MG63 (cell line): Measurements from ENCODE around the gene NUP188. TPM values are rescaled to one million over a fixed set of nuclear protein-coding genes. Genes with fewer than 3 reads are reported as not detected.
A peak's percentile ranks its signal among the peaks of the same experiment; 100 is the strongest.

Source experiments
- DNase-seq: peaks from one replicate; pipeline ENCODE4 v3.0.0-alpha.2; 2020
- H3K27me3 ChIP-seq: fragments of 250-450 bp; sonication (Bioruptor Pico); 2 replicates; pipeline ENCODE4 v1.5.1; 2020; ENCODE audit warnings: mild to moderate bottlenecking, moderate library complexity
- H3K36me3 ChIP-seq: fragments of 250-450 bp; sonication (Bioruptor Pico); 2 replicates; pipeline ENCODE4 v1.5.1; 2020; ENCODE audit warnings: mild to moderate bottlenecking, moderate library complexity
- H3K4me3 ChIP-seq: fragments of 250-450 bp; sonication (Bioruptor Pico); 2 replicates; pipeline ENCODE4 v1.5.1; 2020; ENCODE audit warnings: mild to moderate bottlenecking, moderate library complexity
- H3K9me3 ChIP-seq: fragments of 250-450 bp; sonication (Bioruptor Pico); 2 replicates; pipeline ENCODE4 v1.5.1; 2020; ENCODE audit warnings: mild to moderate bottlenecking, moderate library complexity
- total RNA-seq: library from RNA; depleted of rRNA; stranded (reverse); fragments of >200 nt; shearing (Covaris generic); gene quantifications from 2 replicates; pipeline ENCODE4 v1.2.3, GENCODE V29; 2014; ENCODE audit warnings: low replicate concordance

Gene NUP188
- total RNA-seq, 1 experiment from 2014 or later: 22.4 TPM

DNA sequence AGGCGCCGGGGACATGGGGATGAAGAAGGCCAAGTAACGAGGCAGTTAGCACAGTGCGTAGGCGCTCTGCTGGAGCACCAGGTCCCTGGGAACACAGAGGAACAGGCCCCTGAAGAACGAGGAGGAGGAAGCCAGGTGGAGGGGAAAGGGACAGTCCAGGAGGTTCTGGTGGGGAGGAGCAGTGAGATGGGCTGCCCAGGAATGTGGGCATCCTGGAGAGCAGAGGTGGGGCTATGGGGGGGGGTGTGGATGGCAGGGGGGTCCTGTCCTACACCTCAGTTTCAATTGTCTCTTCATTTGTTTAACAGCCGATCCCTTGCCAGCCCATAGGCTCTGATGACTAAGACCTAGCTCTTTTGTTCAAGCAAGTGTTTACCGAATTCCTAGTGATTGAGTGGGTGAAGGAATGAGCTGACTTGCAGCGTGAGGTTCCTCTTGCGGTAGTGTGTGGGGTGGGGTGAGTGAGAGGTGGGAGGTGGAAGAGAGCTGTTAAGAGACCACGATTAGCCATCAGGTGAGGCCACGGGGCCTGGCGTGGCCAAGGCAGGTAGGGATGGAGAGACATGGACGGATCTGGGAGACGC lies 35.1 kb upstream of the NUP188 start:
- Histone ChIP-seq H3K36me3 (peaks cover 37% of the 10 kb centered on the region), H3K9me3 (no peaks in the 10 kb centered on the region), H3K4me3 (no peak overlapping the region), H3K27me3 (no peaks in the 10 kb centered on the region)
- peak; percentile 61 for DNase-seq

- Histone ChIP-seq H3K36me3 (peaks cover 33% of the 10 kb centered on the region), H3K27me3 (no peaks in the 10 kb centered on the region), H3K4me3 (no peak overlapping the region), H3K9me3 (no peaks in the 10 kb centered on the region)
- DNase-seq: no peak
Observed at GRCh38 chr9:128913048-128913900, 34.2 kb upstream of the NUP188 start.

DNA sequence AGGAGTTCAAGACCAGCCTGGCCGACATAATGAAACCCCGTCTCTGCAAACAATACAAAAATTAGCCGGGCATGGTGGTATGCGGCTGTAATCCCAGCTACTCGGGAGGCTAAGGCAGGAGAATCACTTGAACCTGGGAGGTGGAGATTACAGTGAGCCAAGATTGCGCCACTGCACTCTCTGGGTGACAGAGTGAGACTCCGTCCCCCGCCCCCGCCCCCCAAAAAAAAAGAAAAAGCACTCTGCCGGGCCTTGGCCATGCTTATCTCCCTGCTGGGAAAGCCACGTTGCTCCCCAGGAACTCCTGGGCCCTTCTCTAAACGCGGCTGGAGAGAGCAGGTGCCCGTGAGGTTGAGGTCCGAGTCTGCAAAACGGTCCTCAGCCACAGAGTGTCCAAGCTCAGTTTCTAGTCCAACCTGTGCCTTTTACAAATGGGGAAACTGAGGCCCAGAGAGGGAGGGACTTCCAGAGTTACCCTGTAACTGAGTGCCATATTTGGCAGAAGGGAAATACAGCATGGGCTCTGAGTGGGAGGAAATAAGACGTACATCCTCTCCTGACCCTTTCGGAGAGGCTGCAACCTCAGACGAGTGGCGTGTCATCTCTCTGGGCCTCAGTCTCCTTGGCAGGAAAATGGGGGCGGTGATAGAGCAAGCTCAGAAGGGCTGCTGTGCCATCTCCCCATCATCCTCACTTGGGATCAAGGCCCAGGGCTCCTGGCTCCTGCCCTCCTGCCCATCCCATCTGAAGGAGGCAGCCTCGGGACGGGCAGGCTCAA lies 33.3 kb upstream of the NUP188 start:
- no peaks in the 10 kb centered on the region for H3K9me3 ChIP-seq
- peaks cover 27% of the 10 kb centered on the region for H3K36me3 ChIP-seq
- no peak overlapping the region for H3K4me3 ChIP-seq
- H3K27me3 ChIP-seq: no peaks in the 10 kb centered on the region
- no peak for DNase-seq

DNA sequence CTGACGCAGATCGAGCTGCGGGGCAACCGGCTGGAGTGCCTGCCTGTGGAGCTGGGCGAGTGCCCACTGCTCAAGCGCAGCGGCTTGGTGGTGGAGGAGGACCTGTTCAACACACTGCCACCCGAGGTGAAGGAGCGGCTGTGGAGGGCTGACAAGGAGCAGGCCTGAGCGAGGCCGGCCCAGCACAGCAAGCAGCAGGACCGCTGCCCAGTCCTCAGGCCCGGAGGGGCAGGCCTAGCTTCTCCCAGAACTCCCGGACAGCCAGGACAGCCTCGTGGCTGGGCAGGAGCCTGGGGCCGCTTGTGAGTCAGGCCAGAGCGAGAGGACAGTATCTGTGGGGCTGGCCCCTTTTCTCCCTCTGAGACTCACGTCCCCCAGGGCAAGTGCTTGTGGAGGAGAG lies 31.3 kb upstream of the NUP188 start:
- peaks cover 18% of the 10 kb centered on the region for H3K36me3 ChIP-seq
- H3K9me3 ChIP-seq: no peaks in the 10 kb centered on the region
- no peak for DNase-seq
- no peaks in the 10 kb centered on the region for H3K27me3 ChIP-seq
- no peak overlapping the region for H3K4me3 ChIP-seq

GRCh38 chr9:128916745-128917144 lies 30.8 kb upstream of the NUP188 start:
- no peak for DNase-seq
- H3K9me3 ChIP-seq: no peaks in the 10 kb centered on the region
- H3K27me3 ChIP-seq: no peaks in the 10 kb centered on the region
- no peak overlapping the region for H3K4me3 ChIP-seq
- peaks cover 16% of the 10 kb centered on the region for H3K36me3 ChIP-seq

GRCh38 chr9:128917151-128917849 lies 30.2 kb upstream of the NUP188 start:
- Histone ChIP-seq H3K9me3 (no peaks in the 10 kb centered on the region), H3K4me3 (no peak overlapping the region), H3K27me3 (no peaks in the 10 kb centered on the region), H3K36me3 (peaks cover 13% of the 10 kb centered on the region)
- DNase-seq: peak; percentile 64

- no peak for DNase-seq
- Histone ChIP-seq H3K36me3 (peaks cover 9% of the 10 kb centered on the region), H3K27me3 (no peaks in the 10 kb centered on the region), H3K9me3 (no peaks in the 10 kb centered on the region), H3K4me3 (no peak overlapping the region)
Observed at GRCh38 chr9:128918921-128919320, 28.6 kb upstream of the NUP188 start.

- H3K4me3 ChIP-seq: no peak overlapping the region
- H3K9me3 ChIP-seq: no peaks in the 10 kb centered on the region
- no peaks in the 10 kb centered on the region for H3K27me3 ChIP-seq
- H3K36me3 ChIP-seq: peaks cover 9% of the 10 kb centered on the region
- DNase-seq: no peak
Observed at GRCh38 chr9:128919402-128920089, 28.0 kb upstream of the NUP188 start.

- Histone ChIP-seq H3K9me3 (no peaks in the 10 kb centered on the region), H3K4me3 (no peak within 1 kb of the TSS), H3K36me3 (peaks cover 9% of the 10 kb centered on the region), H3K27me3 (no peaks in the 10 kb centered on the region)
- peak; percentile 83 for DNase-seq
Observed at GRCh38 chr9:128920381-128921058, 27.0 kb upstream of the NUP188 start, which contains the start of gene PHYHD1. Gene PHYHD1, plus strand, starts transcription at chr9:128920982. Its CDS starts 1,342 bp downstream, at chr9:128922324.

- Histone ChIP-seq H3K9me3 (no peaks in the 10 kb centered on the region), H3K27me3 (no peaks in the 10 kb centered on the region), H3K36me3 (peaks cover 3% of the 10 kb centered on the region; the same call in 1 of the 2 replicates), H3K4me3 (no peak overlapping the region)
- no peak for DNase-seq
Observed at GRCh38 chr9:128921881-128922763, 25.4 kb upstream of the NUP188 start.

- no peak for DNase-seq
- H3K4me3 ChIP-seq: no peak overlapping the region
- H3K36me3 ChIP-seq: no peaks in the 10 kb centered on the region; the same call in 1 of the 2 replicates
- H3K27me3 ChIP-seq: no peaks in the 10 kb centered on the region
- H3K9me3 ChIP-seq: no peaks in the 10 kb centered on the region
Observed at GRCh38 chr9:128923493-128923883, 24.0 kb upstream of the NUP188 start.

GRCh38 chr9:128927731-128928411 lies 19.6 kb upstream of the NUP188 start:
- Histone ChIP-seq H3K27me3 (no peaks in the 10 kb centered on the region), H3K4me3 (no peak overlapping the region), H3K36me3 (no peaks in the 10 kb centered on the region), H3K9me3 (no peaks in the 10 kb centered on the region)
- DNase-seq: no peak

GRCh38 chr9:128928624-128929023 lies 18.9 kb upstream of the NUP188 start:
- Histone ChIP-seq H3K9me3 (no peaks in the 10 kb centered on the region), H3K36me3 (no peaks in the 10 kb centered on the region), H3K4me3 (no peak overlapping the region), H3K27me3 (no peaks in the 10 kb centered on the region)
- no peak for DNase-seq

DNA sequence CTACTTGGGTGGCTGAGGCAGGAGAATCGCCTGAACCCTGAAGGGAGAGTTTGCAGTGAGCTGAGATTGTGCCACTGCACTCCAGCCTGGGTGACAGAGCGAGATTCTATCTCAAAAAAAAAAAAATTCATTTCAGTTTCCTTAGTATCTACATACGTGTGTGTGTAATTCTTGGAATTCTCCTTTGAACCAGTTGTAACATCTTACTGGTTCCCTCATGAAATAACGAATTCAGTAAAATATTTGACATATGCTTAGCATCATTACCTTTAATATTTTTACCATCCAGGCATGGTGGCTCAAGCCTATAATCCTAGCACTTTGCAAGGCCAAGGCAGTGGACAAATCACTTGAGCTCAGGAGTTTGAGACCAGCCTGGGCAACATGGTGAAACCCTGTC lies 17.9 kb upstream of the NUP188 start:
- Histone ChIP-seq H3K36me3 (no peaks in the 10 kb centered on the region), H3K9me3 (no peaks in the 10 kb centered on the region), H3K27me3 (no peaks in the 10 kb centered on the region), H3K4me3 (no peak overlapping the region)
- no peak for DNase-seq
